ENCODE data around the gene TBC1D5.

DNA sequence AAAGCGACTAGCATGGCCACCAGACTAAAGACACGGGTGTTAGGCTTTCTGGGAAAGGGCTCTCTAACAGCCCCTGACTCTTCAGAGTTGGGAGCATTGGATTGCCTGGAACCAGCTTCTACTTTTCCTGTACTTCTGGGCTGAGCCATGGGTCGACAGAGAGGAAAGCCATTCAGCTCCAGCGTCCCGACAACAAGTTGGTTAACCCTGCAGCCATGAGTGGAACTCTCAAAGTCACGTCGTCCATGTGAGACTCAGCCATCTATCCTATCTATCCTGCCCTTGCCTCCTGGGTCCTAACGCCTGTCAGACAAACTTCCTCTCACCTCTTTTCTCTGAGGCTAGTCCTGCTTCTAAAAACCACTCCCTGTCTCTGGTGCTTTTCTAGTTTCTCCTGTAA lies 32.6 kb upstream of the TBC1D5 start:
- TF ChIP-seq POLR2A (IDR thresholded peaks at IDR 0.05; ENCODE audit: low read depth, low read length) (no peak), POLR2AphosphoS5 (IDR thresholded peaks at IDR 0.05; ENCODE audit: low read depth, low read length) (no peak)
